H9 (cell line): Measurements from ENCODE around the gene SGF29. TPM values are rescaled to one million over a fixed set of nuclear protein-coding genes. Genes with fewer than 3 reads are reported as not detected.

ENCODE experiments used
- DNase-seq: peaks from one replicate; pipeline ENCODE4 v3.0.0-alpha.2; 2017
- H2AFZ ChIP-seq: one replicate; pipeline ENCODE4 v1.6.1; 2013; ENCODE audit warnings: mild to moderate bottlenecking, low read length, control low read depth, moderate library complexity
- H2AK5ac ChIP-seq: 2 replicates; pipeline ENCODE4 v1.6.1; 2013; ENCODE audit warnings: low read length, control low read depth, mixed read lengths; ENCODE audit not compliant: insufficient read length
- H2BK120ac ChIP-seq: one replicate; pipeline ENCODE4 v1.6.1; 2013; ENCODE audit warnings: low read depth, mild to moderate bottlenecking, low read length, control low read depth, inconsistent platforms; ENCODE audit not compliant: poor library complexity, severe bottlenecking
- H2BK12ac ChIP-seq: 2 replicates; pipeline ENCODE4 v1.6.1; 2013; ENCODE audit warnings: low read length, control low read depth, mixed read lengths, low read depth; ENCODE audit not compliant: insufficient read length
- H2BK15ac ChIP-seq: 2 replicates; pipeline ENCODE4 v1.6.1; 2013; ENCODE audit warnings: low read depth, low read length, control low read depth
- H2BK20ac ChIP-seq: one replicate; pipeline ENCODE4 v1.6.1; 2013; ENCODE audit warnings: low read depth, mild to moderate bottlenecking, low read length, control low read depth, inconsistent platforms; ENCODE audit not compliant: poor library complexity, severe bottlenecking
- H2BK5ac ChIP-seq: 2 replicates; pipeline ENCODE4 v1.6.1; 2013; ENCODE audit warnings: low read length, control low read depth, mixed read lengths; ENCODE audit not compliant: insufficient read length
- H3K14ac ChIP-seq: 2 replicates; pipeline ENCODE4 v1.6.1; 2013; ENCODE audit warnings: low read length, control low read depth; ENCODE audit not compliant: insufficient read depth
- H3K18ac ChIP-seq: 2 replicates; pipeline ENCODE4 v1.6.1; 2013; ENCODE audit warnings: low read depth, mild to moderate bottlenecking, mixed read lengths, low read length, control low read depth; ENCODE audit not compliant: insufficient read length
- H3K23ac ChIP-seq: 2 replicates; pipeline ENCODE4 v1.6.1; 2013; ENCODE audit warnings: low read length, control low read depth, mixed read lengths, low read depth; ENCODE audit not compliant: insufficient read length
- H3K23me2 ChIP-seq: 2 replicates; pipeline ENCODE4 v1.6.1; 2013; ENCODE audit warnings: low read depth, mild to moderate bottlenecking, mixed read lengths, low read length, control low read depth; ENCODE audit not compliant: insufficient read length, poor library complexity, severe bottlenecking
- H3K27ac ChIP-seq: 2 replicates; pipeline ENCODE4 v1.5.1; 2013; ENCODE audit warnings: low read length, control low read depth, mixed read lengths, low read depth; ENCODE audit not compliant: insufficient read length
- H3K27me3 ChIP-seq: 2 replicates; pipeline ENCODE4 v1.6.1; 2013; ENCODE audit warnings: low read length, control low read depth, inconsistent platforms; ENCODE audit not compliant: insufficient read depth
- H3K4ac ChIP-seq: 2 replicates; pipeline ENCODE4 v1.6.1; 2013; ENCODE audit warnings: low read depth, mild to moderate bottlenecking, control low read depth, inconsistent platforms, low read length, moderate library complexity
- H3K4me1 ChIP-seq: 2 replicates; pipeline ENCODE4 v1.6.1; 2013; ENCODE audit warnings: low read length, control low read depth, inconsistent platforms; ENCODE audit not compliant: insufficient read depth
- H3K4me2 ChIP-seq: 2 replicates; pipeline ENCODE4 v1.6.1; 2013; ENCODE audit warnings: low read length, control low read depth, mixed read lengths; ENCODE audit not compliant: insufficient read length, insufficient read depth
- H3K56ac ChIP-seq: 2 replicates; pipeline ENCODE4 v1.6.1; 2013; ENCODE audit warnings: low read depth, mild to moderate bottlenecking, mixed read lengths, low read length, control low read depth; ENCODE audit not compliant: insufficient read length
- H3K79me1 ChIP-seq: 2 replicates; pipeline ENCODE4 v1.6.1; 2013; ENCODE audit warnings: low read depth, mild to moderate bottlenecking, moderate library complexity, low read length, control low read depth, inconsistent platforms; ENCODE audit not compliant: insufficient read depth, poor library complexity, severe bottlenecking
- H3K79me2 ChIP-seq: 2 replicates; pipeline ENCODE4 v1.6.1; 2013; ENCODE audit warnings: low read length, control low read depth, inconsistent platforms; ENCODE audit not compliant: insufficient read depth
- H3K9ac ChIP-seq: 2 replicates; pipeline ENCODE4 v1.6.1; 2013; ENCODE audit warnings: low read length, control low read depth, mixed read lengths; ENCODE audit not compliant: insufficient read length; ENCODE audit errors: extremely low read depth
- H3K9me3 ChIP-seq: one replicate; pipeline ENCODE4 v1.6.1; 2013; ENCODE audit warnings: low read depth, low read length, inconsistent platforms; ENCODE audit not compliant: control insufficient read depth
- H3T11ph ChIP-seq: one replicate; pipeline ENCODE4 v1.6.1; 2013; ENCODE audit warnings: mild to moderate bottlenecking, low read length, control low read depth, inconsistent platforms
- H4K20me1 ChIP-seq: one replicate; pipeline ENCODE4 v1.6.1; 2013; ENCODE audit not compliant: control insufficient read depth, insufficient read length, insufficient read depth
- H4K5ac ChIP-seq: 2 replicates; pipeline ENCODE4 v1.6.1; 2013; ENCODE audit warnings: low read depth, mild to moderate bottlenecking, mixed read lengths, low read length, control low read depth; ENCODE audit not compliant: insufficient read length
- H4K8ac ChIP-seq: replicated peaks from 2 replicates; pipeline ENCODE4 v1.6.1; 2013; ENCODE audit warnings: low read length, control low read depth, mixed read lengths, low read depth; ENCODE audit not compliant: insufficient read length
- H4K91ac ChIP-seq: 2 replicates; pipeline ENCODE4 v1.6.1; 2013; ENCODE audit warnings: low read depth, mild to moderate bottlenecking, moderate library complexity, mixed read lengths, low read length, control low read depth; ENCODE audit not compliant: insufficient read length
- H3K27ac Mint-ChIP-seq, 3 experiments: 2 replicates in 2 of 3; 3 replicates in 1 of 3; pipeline ENCODE4 v1.8.0; 2020 to 2021; ENCODE audit warnings: mixed read lengths in 3 of 3, mild to moderate bottlenecking in 1 of 3, moderate library complexity in 1 of 3
- H3K27me3 Mint-ChIP-seq: 2 replicates; pipeline ENCODE4 v1.8.0; 2021; ENCODE audit warnings: low read depth, mild to moderate bottlenecking, moderate library complexity, mixed read lengths
- H3K36me3 Mint-ChIP-seq, 3 experiments: 2 replicates in 2 of 3; 3 replicates in 1 of 3; pipeline ENCODE4 v1.8.0; 2020 to 2021; ENCODE audit warnings: low read depth in 3 of 3, mixed read lengths in 3 of 3; ENCODE audit not compliant: insufficient read depth in 1 of 3
- H3K4me1 Mint-ChIP-seq, 2 experiments: 2 replicates each; pipeline ENCODE4 v1.8.0; 2020; ENCODE audit warnings: mixed read lengths in 2 of 2
- H3K4me3 Mint-ChIP-seq, 2 experiments: 2 replicates in 1 of 2; 3 replicates in 1 of 2; pipeline ENCODE4 v1.8.0; 2020 to 2021; ENCODE audit warnings: mild to moderate bottlenecking in 2 of 2, mixed read lengths in 2 of 2, moderate library complexity in 1 of 2
- H3K9me3 Mint-ChIP-seq, 2 experiments: 2 replicates in 1 of 2; 3 replicates in 1 of 2; pipeline ENCODE4 v1.8.0; 2020; ENCODE audit warnings: mild to moderate bottlenecking in 2 of 2, mixed read lengths in 2 of 2, moderate library complexity in 1 of 2
- WGBS: extraction: QIAGEN DNeasy Blood & Tissue Kit; methylation state at CpG from one replicate; pipeline ENCODE4 v1.1.7; 2013; ENCODE audit warnings: missing lambda C conversion rate, low lambda C conversion rate, mixed read lengths; ENCODE audit not compliant: insufficient read length; ENCODE audit errors: extremely low coverage; 5-methylcytosine and 5-hydroxymethylcytosine counted together
- total RNA-seq: library from RNA; stranded (reverse); gene quantifications from 2 replicates; pipeline ENCODE4 v1.2.1, GENCODE V29; 2021
- TF ChIP-seq, protein P1 (sequence below): fragments of 200-600 bp; sonication (generic); conservative IDR thresholded peaks from 3 replicates; pipeline ENCODE4 v1.8.0; 2021; ENCODE audit warnings: antibody characterized with exemption, mild to moderate bottlenecking

The SGF29 gene
- total RNA-seq, 1 experiment from 2014 or later, result 24.8 TPM

DNA sequence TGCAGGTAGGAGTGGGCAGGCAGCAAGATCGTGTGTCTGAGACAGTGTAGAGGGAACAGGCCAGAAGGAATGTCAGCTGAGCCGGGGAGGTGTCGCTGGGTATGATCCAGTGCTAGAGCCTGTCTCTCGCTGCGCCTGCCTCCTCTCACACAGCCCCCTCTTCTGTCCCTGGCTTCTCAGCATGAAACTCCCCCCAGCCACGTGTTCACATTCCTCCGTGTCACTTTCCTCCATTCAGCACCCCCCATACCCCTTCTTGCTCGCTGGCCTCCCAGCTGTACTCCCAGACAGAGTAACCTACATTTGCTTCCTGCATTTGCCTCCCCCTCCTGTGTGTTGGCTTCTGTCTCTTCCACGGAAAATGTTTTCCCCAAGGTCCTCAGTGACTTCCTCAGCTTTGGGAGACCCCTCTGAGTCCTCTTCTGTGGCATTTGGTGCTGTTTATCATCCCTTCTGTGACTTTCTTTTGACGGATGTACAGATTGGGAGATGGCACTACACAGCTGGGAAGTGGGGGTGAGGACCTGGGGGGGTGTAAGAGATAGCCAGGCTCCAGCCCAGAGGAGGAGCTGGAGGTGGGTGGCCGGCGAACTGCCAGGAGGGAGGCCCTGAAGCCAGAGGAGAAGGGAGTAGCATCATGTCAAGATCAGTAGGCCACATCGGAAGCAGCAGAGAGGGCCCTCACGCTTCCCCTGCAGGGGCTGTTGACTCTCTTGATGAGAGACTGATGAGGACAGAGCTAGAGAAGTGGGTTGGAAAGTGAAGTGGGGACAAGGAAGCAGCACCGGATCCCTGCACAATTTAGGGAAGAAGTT, 19.2 kb downstream of the SGF29 start:
- no peak overlapping the region for H4K91ac ChIP-seq
- Mint-ChIP-seq H3K4me3 (no peak overlapping the region), H3K27me3 (no peaks in the 10 kb centered on the region; the same call in 1 of the 2 replicates), H3K27ac (peak overlapping the region in 2 of 3 experiments; percentile 26 to 76; a peak in 4 of 7 replicates), H3K9me3 (peaks cover 0 to under 1% of the 10 kb centered on the region in 2 experiments; a peak in 1 of 5 replicates), H3K36me3 (peaks cover 0 to 3% (median 2%) of the 10 kb centered on the region in 3 experiments; a peak in 4 of 7 replicates), H3K4me1 (peaks cover 27 to 28% of the 10 kb centered on the region in 2 experiments)
- no peaks in the 10 kb centered on the region; the same call in 1 of the 2 replicates for H3K4me1 ChIP-seq
- H3K4me2 ChIP-seq, result no peak overlapping the region
- H2BK5ac ChIP-seq, result no peak overlapping the region
- H4K20me1 ChIP-seq, result no peaks in the 10 kb centered on the region
- H3K27me3 ChIP-seq, result no peaks in the 10 kb centered on the region
- H3K9ac ChIP-seq, result no peak overlapping the region
- H3K56ac ChIP-seq, result no peak overlapping the region
- H3T11ph ChIP-seq, result no peak overlapping the region
- H2BK20ac ChIP-seq, result no peak overlapping the region
- H3K23me2 ChIP-seq, result no peaks in the 10 kb centered on the region
- TF ChIP-seq, protein P1, sequence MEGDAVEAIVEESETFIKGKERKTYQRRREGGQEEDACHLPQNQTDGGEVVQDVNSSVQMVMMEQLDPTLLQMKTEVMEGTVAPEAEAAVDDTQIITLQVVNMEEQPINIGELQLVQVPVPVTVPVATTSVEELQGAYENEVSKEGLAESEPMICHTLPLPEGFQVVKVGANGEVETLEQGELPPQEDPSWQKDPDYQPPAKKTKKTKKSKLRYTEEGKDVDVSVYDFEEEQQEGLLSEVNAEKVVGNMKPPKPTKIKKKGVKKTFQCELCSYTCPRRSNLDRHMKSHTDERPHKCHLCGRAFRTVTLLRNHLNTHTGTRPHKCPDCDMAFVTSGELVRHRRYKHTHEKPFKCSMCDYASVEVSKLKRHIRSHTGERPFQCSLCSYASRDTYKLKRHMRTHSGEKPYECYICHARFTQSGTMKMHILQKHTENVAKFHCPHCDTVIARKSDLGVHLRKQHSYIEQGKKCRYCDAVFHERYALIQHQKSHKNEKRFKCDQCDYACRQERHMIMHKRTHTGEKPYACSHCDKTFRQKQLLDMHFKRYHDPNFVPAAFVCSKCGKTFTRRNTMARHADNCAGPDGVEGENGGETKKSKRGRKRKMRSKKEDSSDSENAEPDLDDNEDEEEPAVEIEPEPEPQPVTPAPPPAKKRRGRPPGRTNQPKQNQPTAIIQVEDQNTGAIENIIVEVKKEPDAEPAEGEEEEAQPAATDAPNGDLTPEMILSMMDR, result no peak
- no peak overlapping the region for H2BK120ac ChIP-seq
- no peak overlapping the region for H3K4ac ChIP-seq
- no peak overlapping the region for H4K5ac ChIP-seq
- no peaks in the 10 kb centered on the region for H3K79me1 ChIP-seq
- H3K18ac ChIP-seq, result peak overlapping the region; percentile 1
- H3K79me2 ChIP-seq, result no peaks in the 10 kb centered on the region
- no peak overlapping the region for H3K23ac ChIP-seq
- H3K27ac ChIP-seq, result no peak overlapping the region
- DNase-seq, result no peak
- no peak overlapping the region for H2AFZ ChIP-seq
- H3K14ac ChIP-seq, result no peak overlapping the region; the same call in 1 of the 2 replicates
- no peaks in the 10 kb centered on the region for H3K9me3 ChIP-seq
- no peak overlapping the region for H2BK15ac ChIP-seq
- H2AK5ac ChIP-seq, result no peak overlapping the region
- WGBS, result no CpG with 5 or more reads among the region's 15 CpGs
- H2BK12ac ChIP-seq, result no peak overlapping the region
- no peak overlapping the region for H4K8ac ChIP-seq
